ENCODE measurements around the gene MEFV. TPM values are rescaled to one million over a fixed set of nuclear protein-coding genes. Genes with fewer than 3 reads are reported as not detected.

The MEFV gene
- total RNA-seq, 2 experiments from 2014 or later: 0.23 to 0.39 TPM

GRCh38 chr16:3235856-3236669 lies 20.4 kb downstream of the MEFV start:
- Mint-ChIP-seq H3K9me3 (peaks cover 6% of the 10 kb centered on the region), H3K4me1 (peaks cover 18% of the 10 kb centered on the region), H3K36me3 (peaks cover 28% of the 10 kb centered on the region), H3K4me3 (peak overlapping the region; percentile 70), H3K27me3 (peaks cover 9% of the 10 kb centered on the region), H3K27ac (peak overlapping the region; percentile 81)
- DNase-seq (no peak), ATAC-seq (ENCODE audit: low read depth) (no peak)
- POLR2A ChIA-PET: interaction anchor here (1.0 to 2.3 kb wide), 4 partner anchors 17 to 77 kb away, joined by 3 to 13 read pairs (median 5); no protein-coding TSS in a partner anchor

- POLR2A ChIA-PET: interaction anchor here (0.5 to 3.2 kb wide), 15 partner anchors 9 to 300 kb away, joined by 3 to 17 read pairs (median 3); partner anchors contain the start of gene NAA60
- peak; percentile 91 for ATAC-seq (ENCODE audit: low read depth)
- H3K4me3 Mint-ChIP-seq: peak within 1 kb of the TSS; percentile 94
- peaks cover 15% of the 10 kb centered on the region for H3K9me3 Mint-ChIP-seq
- peaks cover 18% of the 10 kb centered on the region for H3K4me1 Mint-ChIP-seq
- H3K27me3 Mint-ChIP-seq: peaks cover 9% of the 10 kb centered on the region
- H3K27ac Mint-ChIP-seq: peak within 1 kb of the TSS; percentile 98
- peaks cover 39% of the 10 kb centered on the region for H3K36me3 Mint-ChIP-seq
- DNase-seq: peak; percentile 94
Observed at GRCh38 chr16:3234857-3235561, 21.4 kb downstream of the MEFV start, which contains the start of gene ZNF200. Gene ZNF200, minus strand, starts transcription at chr16:3235158. Its CDS starts 1,403 bp downstream, at chr16:3233755.

GRCh38 chr16:3234543-3234856 lies 21.9 kb downstream of the MEFV start:
- peaks cover 42% of the 10 kb centered on the region for H3K36me3 Mint-ChIP-seq
- H3K27ac Mint-ChIP-seq: peak overlapping the region; percentile 98
- peaks cover 16% of the 10 kb centered on the region for H3K9me3 Mint-ChIP-seq
- H3K27me3 Mint-ChIP-seq: peaks cover 9% of the 10 kb centered on the region
- no peak for ATAC-seq (ENCODE audit: low read depth)
- H3K4me3 Mint-ChIP-seq: peak overlapping the region; percentile 94
- POLR2A ChIA-PET: interaction anchor here (0.7 to 3.2 kb wide), 13 partner anchors 12 to 300 kb away, joined by 3 to 17 read pairs (median 3); partner anchors contain the start of genes NAA60, ZNF174 and ZSCAN32
- peaks cover 18% of the 10 kb centered on the region for H3K4me1 Mint-ChIP-seq
- DNase-seq: no peak

- Mint-ChIP-seq H3K27me3 (no peaks in the 10 kb centered on the region), H3K27ac (no peak overlapping the region)
- POLR2A ChIA-PET: no interaction called here
Observed at GRCh38 chr16:3223913-3224515, 32.4 kb downstream of the MEFV start.

GRCh38 chr16:3220839-3221238 lies 35.6 kb downstream of the MEFV start:
- ATAC-seq (ENCODE audit: low read depth): no peak
- Mint-ChIP-seq H3K4me1 (peaks cover 10% of the 10 kb centered on the region), H3K4me3 (no peak overlapping the region), H3K36me3 (peaks cover 63% of the 10 kb centered on the region), H3K27me3 (no peaks in the 10 kb centered on the region), H3K27ac (no peak overlapping the region), H3K9me3 (peaks cover 37% of the 10 kb centered on the region)
- no peak for DNase-seq
- POLR2A ChIA-PET: no interaction called here

More at GRCh38 chr16:3223913-3224515, 32.4 kb downstream of the MEFV start:
- Mint-ChIP-seq H3K4me3 (no peak overlapping the region), H3K9me3 (peaks cover 40% of the 10 kb centered on the region), H3K36me3 (peaks cover 76% of the 10 kb centered on the region), H3K4me1 (no peaks in the 10 kb centered on the region)
- ATAC-seq (ENCODE audit: low read depth) (no peak), DNase-seq (no peak)

- POLR2A ChIA-PET: interaction anchor here (0.5 to 2.4 kb wide), 6 partner anchors 9 to 241 kb away, joined by 3 to 13 read pairs (median 4); partner anchors contain the start of genes ZNF200 and ZNF263
Observed at GRCh38 chr16:3216263-3216640, 40.2 kb downstream of the MEFV start.

GRCh38 chr16:3215601-3216262 lies 40.7 kb downstream of the MEFV start:
- ATAC-seq (ENCODE audit: low read depth): peak; percentile 10
- peaks cover 28% of the 10 kb centered on the region for H3K4me1 Mint-ChIP-seq
- peak; percentile 52 for DNase-seq
- peak overlapping the region; percentile 67 for H3K4me3 Mint-ChIP-seq
- POLR2A ChIA-PET: interaction anchor here (0.5 to 2.4 kb wide), 6 partner anchors 10 to 241 kb away, joined by 3 to 13 read pairs (median 4); partner anchors contain the start of genes ZNF200 and ZNF263
- H3K9me3 Mint-ChIP-seq: peaks cover 22% of the 10 kb centered on the region
- H3K36me3 Mint-ChIP-seq: peaks cover 36% of the 10 kb centered on the region
- H3K27ac Mint-ChIP-seq: peak overlapping the region; percentile 97
- H3K27me3 Mint-ChIP-seq: no peaks in the 10 kb centered on the region

More at GRCh38 chr16:3216263-3216640, 40.2 kb downstream of the MEFV start:
- DNase-seq (no peak), ATAC-seq (ENCODE audit: low read depth) (no peak)
- Mint-ChIP-seq H3K4me3 (peak overlapping the region; percentile 67), H3K27ac (peak overlapping the region; percentile 97), H3K9me3 (peaks cover 24% of the 10 kb centered on the region), H3K36me3 (peaks cover 41% of the 10 kb centered on the region), H3K4me1 (peaks cover 28% of the 10 kb centered on the region), H3K27me3 (no peaks in the 10 kb centered on the region)

GRCh38 chr16:3214904-3215600 lies 41.4 kb downstream of the MEFV start:
- peaks cover 36% of the 10 kb centered on the region for H3K36me3 Mint-ChIP-seq
- peak; percentile 89 for ATAC-seq (ENCODE audit: low read depth)
- H3K4me1 Mint-ChIP-seq: peaks cover 28% of the 10 kb centered on the region
- H3K4me3 Mint-ChIP-seq: peak overlapping the region; percentile 67
- H3K9me3 Mint-ChIP-seq: peaks cover 22% of the 10 kb centered on the region
- H3K27ac Mint-ChIP-seq: peak overlapping the region; percentile 97
- POLR2A ChIA-PET: interaction anchor here (1.5 to 2.4 kb wide), 4 partner anchors 11 to 242 kb away, joined by 3 to 13 read pairs (median 8); partner anchors contain the start of genes ZNF200 and ZNF263
- DNase-seq: no peak
- no peaks in the 10 kb centered on the region for H3K27me3 Mint-ChIP-seq

GRCh38 chr16:3212567-3212966 lies 43.9 kb downstream of the MEFV start:
- peaks cover 21% of the 10 kb centered on the region for H3K9me3 Mint-ChIP-seq
- no peak overlapping the region for H3K4me3 Mint-ChIP-seq
- ATAC-seq (ENCODE audit: low read depth) (no peak), DNase-seq (no peak)
- POLR2A ChIA-PET: interaction anchor here (0.7 kb wide), 1 partner anchor 14 kb away, joined by 3 read pairs; no protein-coding TSS in a partner anchor
- H3K27me3 Mint-ChIP-seq: no peaks in the 10 kb centered on the region
- peaks cover 31% of the 10 kb centered on the region for H3K36me3 Mint-ChIP-seq
- H3K27ac Mint-ChIP-seq: no peak overlapping the region
- peaks cover 28% of the 10 kb centered on the region for H3K4me1 Mint-ChIP-seq

- peaks cover 26% of the 10 kb centered on the region for H3K4me1 Mint-ChIP-seq
- DNase-seq (no peak), ATAC-seq (ENCODE audit: low read depth) (no peak)
- H3K4me3 Mint-ChIP-seq: no peak overlapping the region
- no peak overlapping the region for H3K27ac Mint-ChIP-seq
- H3K27me3 Mint-ChIP-seq: no peaks in the 10 kb centered on the region
- peaks cover 28% of the 10 kb centered on the region for H3K36me3 Mint-ChIP-seq
- H3K9me3 Mint-ChIP-seq: peaks cover 26% of the 10 kb centered on the region
- POLR2A ChIA-PET: no interaction called here
Observed at GRCh38 chr16:3212006-3212405, 44.4 kb downstream of the MEFV start.

- DNase-seq: no peak
- POLR2A ChIA-PET: interaction anchor here (1.0 kb wide), 1 partner anchor 230 kb away, joined by 4 read pairs; no protein-coding TSS in a partner anchor
- Mint-ChIP-seq H3K4me1 (no peaks in the 10 kb centered on the region), H3K4me3 (no peak overlapping the region), H3K36me3 (peaks cover 2% of the 10 kb centered on the region), H3K27ac (no peak overlapping the region), H3K9me3 (peaks cover 28% of the 10 kb centered on the region), H3K27me3 (peaks cover 4% of the 10 kb centered on the region)
- no peak for ATAC-seq (ENCODE audit: low read depth)
Observed at GRCh38 chr16:3207086-3207953, 49.1 kb downstream of the MEFV start.

Measured in activated naive CD8-positive, alpha-beta T cell treated with anti-CD3 and anti-CD28 coated beads, Interleukin-2, amount 10 ng/mL, durations not matched to agents 7 days and 5 days (primary cell).